HepG2 (cell line): Measurements from ENCODE around the gene SRD5A2. TPM values are rescaled to one million over a fixed set of nuclear protein-coding genes. Genes with fewer than 3 reads are reported as not detected.

ENCODE experiments used
- CC2D1A ChIP-seq: sonication (generic); formaldehyde crosslinking; IDR thresholded peaks from 2 replicates; pipeline ENCODE4 v1.8.1; 2023; ENCODE audit warnings: mild to moderate bottlenecking, missing genetic modification reagents
- CEBPB ChIP-seq: IDR thresholded peaks from 2 replicates; pipeline ENCODE4 v1.6.1; 2011; ENCODE audit warnings: low read depth, low read length, improper control_type of control experiment, borderline replicate concordance
- GPN1 ChIP-seq: sonication (generic); formaldehyde crosslinking; IDR thresholded peaks from 2 replicates; pipeline ENCODE4 v1.5.1; 2020; ENCODE audit warnings: missing genetic modification reagents, borderline replicate concordance
- HNRNPL ChIP-seq: fragments of 200-400 bp; formaldehyde crosslinking; IDR thresholded peaks from 2 replicates; pipeline ENCODE4 v1.6.1; 2017; ENCODE audit warnings: mild to moderate bottlenecking, low read depth, low read length
- HOXA7 ChIP-seq: sonication (generic); formaldehyde crosslinking; IDR thresholded peaks from 2 replicates; pipeline ENCODE4 v1.8.1; 2022; ENCODE audit warnings: mild to moderate bottlenecking, missing genetic modification reagents, moderate library complexity
- NBN ChIP-seq: fragments of 450-650 bp; conservative IDR thresholded peaks from 2 replicates; pipeline ENCODE4 v1.6.1; 2017
- NFE2 ChIP-seq: sonication (generic); formaldehyde crosslinking; IDR thresholded peaks from 2 replicates; pipeline ENCODE4 v1.4.0; 2020; ENCODE audit warnings: missing genetic modification reagents
- NR2C2 ChIP-seq: sonication (generic); formaldehyde crosslinking; IDR thresholded peaks from 2 replicates; pipeline ENCODE4 v1.4.0; 2020; ENCODE audit warnings: missing genetic modification reagents, mild to moderate bottlenecking, moderate library complexity, borderline replicate concordance
- POGZ ChIP-seq: sonication (generic); formaldehyde crosslinking; IDR thresholded peaks from 2 replicates; pipeline ENCODE4 v1.4.0; 2020; ENCODE audit warnings: mild to moderate bottlenecking, missing genetic modification reagents
- PTBP1 ChIP-seq: fragments of 200-400 bp; formaldehyde crosslinking; IDR thresholded peaks from 2 replicates; pipeline ENCODE4 v1.6.1; 2018; ENCODE audit warnings: low read length, low read depth; ENCODE audit not compliant: poor library complexity, severe bottlenecking
- RFX5 ChIP-seq: IDR thresholded peaks from 2 replicates; pipeline ENCODE4 v1.6.1; 2011; ENCODE audit warnings: low read depth, low read length, improper control_type of control experiment
- SRSF1 ChIP-seq: fragments of 200-400 bp; formaldehyde crosslinking; optimal IDR thresholded peaks from 2 replicates; pipeline ENCODE3; 2017; ENCODE audit warnings: mild to moderate bottlenecking, low read depth, low read length, moderate library complexity
- SRSF4 ChIP-seq: fragments of 200-400 bp; formaldehyde crosslinking; IDR thresholded peaks from one replicate; pipeline ENCODE4 v1.6.1; 2018; ENCODE audit warnings: mild to moderate bottlenecking, low read depth, low read length, moderate library complexity; ENCODE audit not compliant: poor library complexity, severe bottlenecking
- TBL1XR1 ChIP-seq: fragments of 150-350 bp; IDR thresholded peaks from 2 replicates; pipeline ENCODE4 v1.6.1; 2014; ENCODE audit warnings: borderline replicate concordance, low read length; ENCODE audit not compliant: partially characterized antibody
- ZFP36L1 ChIP-seq: sonication (generic); formaldehyde crosslinking; IDR thresholded peaks from 2 replicates; pipeline ENCODE4 v1.8.0; 2022; ENCODE audit warnings: mild to moderate bottlenecking, missing genetic modification reagents, moderate library complexity
- ZIK1 ChIP-seq: sonication (generic); formaldehyde crosslinking; IDR thresholded peaks from 2 replicates; pipeline ENCODE4 v1.5.0; 2020; ENCODE audit warnings: mild to moderate bottlenecking, low read depth, missing genetic modification reagents, borderline replicate concordance
- ZKSCAN8 ChIP-seq: IDR thresholded peaks from 2 replicates; pipeline ENCODE4 v1.6.1; 2016; ENCODE audit warnings: borderline replicate concordance, missing genetic modification reagents, missing compliant biosample characterization
- ZNF10 ChIP-seq: sonication (generic); formaldehyde crosslinking; IDR thresholded peaks from 2 replicates; pipeline ENCODE4 v1.4.0; 2020; ENCODE audit warnings: mild to moderate bottlenecking, low read depth, missing genetic modification reagents, borderline replicate concordance
- ZNF34 ChIP-seq: sonication (generic); formaldehyde crosslinking; IDR thresholded peaks from 2 replicates; pipeline ENCODE4 v1.4.0; 2020; ENCODE audit warnings: mild to moderate bottlenecking, missing genetic modification reagents, borderline replicate concordance
- ZNF644 ChIP-seq: IDR thresholded peaks from 2 replicates; pipeline ENCODE4 v1.6.1; 2016; ENCODE audit warnings: low read depth
- polyA plus RNA-seq, 8 experiments: library from polyadenylated mRNA; depleted of rRNA in 3 of 8; stranded (reverse) in 7 of 8; unstranded in 1 of 8; fragments of >200 nt; fragmentation: Illumina TruSeq in 4 of 8; extraction: Trizol in 4 of 8; gene quantifications; 2 replicates each; pipeline versions ENCODE4 v1.2.1 to v1.2.3, GENCODE V29; 2011 to 2016; ENCODE audit warnings: low read depth in 4 of 8, missing spikeins in 1 of 8, mixed read lengths in 1 of 8; ENCODE audit not compliant: insufficient read depth in 1 of 8
- total RNA-seq, 5 experiments: library from RNA; depleted of rRNA; stranded (reverse); fragments of >200 nt; fragmentation: Illumina TruSeq; extraction: Trizol; gene quantifications; 2 replicates each; pipeline ENCODE4 v1.2.3, GENCODE V29; 2016; ENCODE audit warnings: low read depth in 1 of 5
- TF ChIP-seq, protein P1 (sequence below): IDR thresholded peaks from 2 replicates; pipeline ENCODE4 v1.6.1; 2016; ENCODE audit warnings: low read depth, borderline replicate concordance
- TF ChIP-seq, protein P2 (sequence below): IDR thresholded peaks from 2 replicates; pipeline ENCODE4 v1.6.1; 2016; ENCODE audit warnings: missing genetic modification reagents, missing compliant biosample characterization
- TF ChIP-seq, protein P3 (sequence below): sonication (generic); formaldehyde crosslinking; IDR thresholded peaks from 2 replicates; pipeline ENCODE4 v1.8.0; 2022; ENCODE audit warnings: mild to moderate bottlenecking, missing genetic modification reagents, moderate library complexity
- TF ChIP-seq, protein P4 (sequence below): sonication (generic); formaldehyde crosslinking; IDR thresholded peaks from 2 replicates; pipeline ENCODE4 v1.8.0; 2022; ENCODE audit warnings: mild to moderate bottlenecking, missing genetic modification reagents, borderline replicate concordance
- TF ChIP-seq, protein P5 (sequence below): IDR thresholded peaks from 2 replicates; pipeline ENCODE4 v1.6.1; 2012; ENCODE audit warnings: low read depth, low read length, improper control_type of control experiment

SRD5A2 gene
- total and polyA plus RNA-seq, 2 of the 13 experiments (the other 11 are each of a cell fraction or from before 2014, with no cell fraction given): 0.01 TPM; not detected in 1

DNA sequence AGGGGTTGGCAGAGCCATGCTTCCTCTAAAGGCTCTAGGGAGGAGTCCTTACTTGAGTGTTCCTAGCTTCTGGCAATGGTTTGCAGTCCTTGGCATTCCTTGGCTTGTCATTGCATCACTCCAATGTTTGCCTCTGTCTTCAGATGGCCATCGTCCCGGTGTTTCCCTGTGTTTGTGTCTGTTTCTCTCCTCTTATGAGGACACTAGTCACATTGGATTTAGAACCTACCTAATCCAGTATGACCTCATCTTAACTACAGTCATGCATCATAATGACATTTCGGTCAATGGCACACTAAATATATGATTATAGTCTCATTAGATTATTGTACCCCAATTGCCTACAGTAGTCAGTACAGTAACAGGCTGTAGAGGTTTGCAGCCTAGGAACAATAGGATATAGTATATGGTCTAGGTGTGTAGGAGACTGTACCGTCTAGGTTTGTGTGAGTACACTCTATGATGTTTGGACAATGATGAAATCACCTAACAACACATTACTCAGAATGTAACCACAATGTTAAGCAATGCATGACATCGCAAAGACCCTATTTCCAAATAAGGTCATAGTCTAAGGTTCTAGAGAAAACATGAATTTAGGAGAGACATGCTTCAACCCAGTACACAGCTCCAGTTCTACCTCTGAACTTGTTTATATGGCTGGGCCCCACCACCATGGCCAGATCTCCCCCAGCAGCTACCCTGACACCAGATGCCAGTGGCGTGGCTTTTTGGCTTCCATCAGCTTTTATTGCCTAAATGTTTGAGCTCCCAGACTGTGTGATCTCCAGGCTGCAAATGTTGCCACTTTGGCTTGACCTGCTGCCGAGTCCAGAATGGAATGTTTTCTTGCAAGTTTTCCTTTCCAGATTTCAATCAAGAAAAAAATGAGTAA is 22.1 kb downstream of the SRD5A2 start (continued):
- TF ChIP-seq ZNF644 (0 out of 2 replicates have a peak, but pooled peaks have one; percentile 10), NR2C2 (peak; percentile 36; the same call in 1 of the 2 replicates), HOXA7 (no peak), CC2D1A (no peak), POGZ (0 out of 2 replicates have a peak, but pooled peaks have one; percentile 13), ZFP36L1 (CRISPR knock-in tag) (no peak), GPN1 (CRISPR knock-in tag) (no peak), CEBPB (peak; percentile 95), ZNF34 (CRISPR knock-in tag) (no peak), ZIK1 (no peak), ZKSCAN8 (CRISPR knock-in tag) (no peak), TBL1XR1 (no peak), SRSF1 (no peak), SRSF4 (no peak), ZNF10 (CRISPR knock-in tag) (no peak), NBN (no peak), HNRNPL (no peak), NFE2 (peak; percentile 45; the same call in 1 of the 2 replicates), RFX5 (peak; percentile 74), PTBP1 (no peak)
- TF ChIP-seq, protein P1, sequence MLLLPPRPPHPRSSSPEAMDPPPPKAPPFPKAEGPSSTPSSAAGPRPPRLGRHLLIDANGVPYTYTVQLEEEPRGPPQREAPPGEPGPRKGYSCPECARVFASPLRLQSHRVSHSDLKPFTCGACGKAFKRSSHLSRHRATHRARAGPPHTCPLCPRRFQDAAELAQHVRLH (CRISPR knock-in tag): no peak
- TF ChIP-seq, protein P2, sequence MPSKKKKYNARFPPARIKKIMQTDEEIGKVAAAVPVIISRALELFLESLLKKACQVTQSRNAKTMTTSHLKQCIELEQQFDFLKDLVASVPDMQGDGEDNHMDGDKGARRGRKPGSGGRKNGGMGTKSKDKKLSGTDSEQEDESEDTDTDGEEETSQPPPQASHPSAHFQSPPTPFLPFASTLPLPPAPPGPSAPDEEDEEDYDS (CRISPR knock-in tag): no peak
- TF ChIP-seq, protein P3, sequence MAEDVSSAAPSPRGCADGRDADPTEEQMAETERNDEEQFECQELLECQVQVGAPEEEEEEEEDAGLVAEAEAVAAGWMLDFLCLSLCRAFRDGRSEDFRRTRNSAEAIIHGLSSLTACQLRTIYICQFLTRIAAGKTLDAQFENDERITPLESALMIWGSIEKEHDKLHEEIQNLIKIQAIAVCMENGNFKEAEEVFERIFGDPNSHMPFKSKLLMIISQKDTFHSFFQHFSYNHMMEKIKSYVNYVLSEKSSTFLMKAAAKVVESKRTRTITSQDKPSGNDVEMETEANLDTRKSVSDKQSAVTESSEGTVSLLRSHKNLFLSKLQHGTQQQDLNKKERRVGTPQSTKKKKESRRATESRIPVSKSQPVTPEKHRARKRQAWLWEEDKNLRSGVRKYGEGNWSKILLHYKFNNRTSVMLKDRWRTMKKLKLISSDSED (CRISPR knock-in tag): no peak
- TF ChIP-seq, protein P4, sequence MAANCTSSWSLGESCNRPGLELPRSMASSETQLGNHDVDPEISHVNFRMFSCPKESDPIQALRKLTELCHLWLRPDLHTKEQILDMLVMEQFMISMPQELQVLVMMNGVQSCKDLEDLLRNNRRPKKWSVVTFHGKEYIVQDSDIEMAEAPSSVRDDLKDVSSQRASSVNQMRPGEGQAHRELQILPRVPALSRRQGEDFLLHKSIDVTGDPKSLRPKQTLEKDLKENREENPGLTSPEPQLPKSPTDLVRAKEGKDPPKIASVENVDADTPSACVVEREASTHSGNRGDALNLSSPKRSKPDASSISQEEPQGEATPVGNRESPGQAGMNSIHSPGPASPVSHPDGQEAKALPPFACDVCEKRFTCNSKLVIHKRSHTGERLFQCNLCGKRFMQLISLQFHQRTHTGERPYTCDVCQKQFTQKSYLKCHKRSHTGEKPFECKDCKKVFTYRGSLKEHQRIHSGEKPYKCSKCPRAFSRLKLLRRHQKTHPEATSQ (CRISPR knock-in tag): no peak
- TF ChIP-seq, protein P5, sequence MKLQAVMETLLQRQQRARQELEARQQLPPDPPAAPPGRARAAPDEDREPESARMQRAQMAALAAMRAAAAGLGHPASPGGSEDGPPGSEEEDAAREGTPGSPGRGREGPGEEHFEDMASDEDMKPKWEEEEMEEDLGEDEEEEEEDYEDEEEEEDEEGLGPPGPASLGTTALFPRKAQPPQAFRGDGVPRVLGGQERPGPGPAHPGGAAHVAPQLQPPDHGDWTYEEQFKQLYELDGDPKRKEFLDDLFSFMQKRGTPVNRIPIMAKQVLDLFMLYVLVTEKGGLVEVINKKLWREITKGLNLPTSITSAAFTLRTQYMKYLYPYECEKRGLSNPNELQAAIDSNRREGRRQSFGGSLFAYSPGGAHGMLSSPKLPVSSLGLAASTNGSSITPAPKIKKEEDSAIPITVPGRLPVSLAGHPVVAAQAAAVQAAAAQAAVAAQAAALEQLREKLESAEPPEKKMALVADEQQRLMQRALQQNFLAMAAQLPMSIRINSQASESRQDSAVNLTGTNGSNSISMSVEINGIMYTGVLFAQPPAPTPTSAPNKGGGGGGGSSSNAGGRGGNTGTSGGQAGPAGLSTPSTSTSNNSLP: no peak
